GM12875 (cell line): ENCODE results near the gene TH.

Experiments
- H3K4me3 ChIP-seq: one replicate; pipeline ENCODE4 v1.5.1; 2011; ENCODE audit warnings: low read depth, low read length, control low read depth
- TF ChIP-seq, protein P1 (sequence below): IDR thresholded peaks from 2 replicates; pipeline ENCODE4 v1.5.1; 2011; ENCODE audit warnings: low read depth, mild to moderate bottlenecking, control low read depth, inconsistent platforms, low read length, moderate library complexity, borderline replicate concordance; ENCODE audit not compliant: insufficient read depth

TH gene

DNA sequence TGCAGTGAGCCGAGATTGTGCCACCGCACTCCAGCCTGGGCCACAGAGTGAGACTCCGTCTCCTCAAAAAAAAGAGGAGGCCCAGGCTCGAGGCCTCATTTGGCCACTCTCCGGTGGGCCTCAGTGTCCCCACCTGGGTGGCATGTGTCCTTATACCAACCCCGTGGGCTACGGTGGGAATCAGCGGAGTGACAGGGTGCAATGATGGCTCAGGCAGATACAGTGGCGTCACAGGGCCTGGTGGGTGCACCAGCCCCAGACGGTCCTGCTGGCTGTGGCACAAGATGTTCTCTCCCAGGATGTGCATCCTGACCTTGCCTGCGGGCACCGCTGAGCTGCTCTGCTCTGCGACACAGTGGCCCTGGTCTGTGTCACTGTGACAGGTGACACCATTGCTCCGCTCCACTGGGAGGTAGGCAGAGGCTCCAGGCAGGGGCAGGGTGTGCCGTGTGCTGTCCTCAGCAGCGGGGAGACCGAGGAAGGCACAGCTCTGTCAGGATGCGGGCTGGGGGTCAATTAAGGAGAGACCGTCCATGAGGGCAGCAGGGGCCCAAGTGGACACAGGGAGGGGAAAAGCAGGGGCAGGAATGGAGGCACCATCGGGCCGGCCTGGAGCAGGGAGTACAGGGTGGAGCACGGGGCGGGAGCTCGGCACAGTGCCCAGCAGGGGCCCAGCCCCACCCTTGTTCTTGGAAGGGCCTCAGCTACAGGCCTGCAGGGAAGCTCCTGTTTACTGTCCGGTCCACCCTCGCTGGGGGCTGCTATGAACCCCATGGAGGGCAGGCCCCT lies 21.7 kb upstream of the TH start:
- no peak overlapping the region for H3K4me3 ChIP-seq

GRCh38 chr11:2192435-2192834 lies 20.8 kb upstream of the TH start:
- TF ChIP-seq, protein P1, sequence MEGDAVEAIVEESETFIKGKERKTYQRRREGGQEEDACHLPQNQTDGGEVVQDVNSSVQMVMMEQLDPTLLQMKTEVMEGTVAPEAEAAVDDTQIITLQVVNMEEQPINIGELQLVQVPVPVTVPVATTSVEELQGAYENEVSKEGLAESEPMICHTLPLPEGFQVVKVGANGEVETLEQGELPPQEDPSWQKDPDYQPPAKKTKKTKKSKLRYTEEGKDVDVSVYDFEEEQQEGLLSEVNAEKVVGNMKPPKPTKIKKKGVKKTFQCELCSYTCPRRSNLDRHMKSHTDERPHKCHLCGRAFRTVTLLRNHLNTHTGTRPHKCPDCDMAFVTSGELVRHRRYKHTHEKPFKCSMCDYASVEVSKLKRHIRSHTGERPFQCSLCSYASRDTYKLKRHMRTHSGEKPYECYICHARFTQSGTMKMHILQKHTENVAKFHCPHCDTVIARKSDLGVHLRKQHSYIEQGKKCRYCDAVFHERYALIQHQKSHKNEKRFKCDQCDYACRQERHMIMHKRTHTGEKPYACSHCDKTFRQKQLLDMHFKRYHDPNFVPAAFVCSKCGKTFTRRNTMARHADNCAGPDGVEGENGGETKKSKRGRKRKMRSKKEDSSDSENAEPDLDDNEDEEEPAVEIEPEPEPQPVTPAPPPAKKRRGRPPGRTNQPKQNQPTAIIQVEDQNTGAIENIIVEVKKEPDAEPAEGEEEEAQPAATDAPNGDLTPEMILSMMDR, result no peak

More for the DNA sequence above, 21.7 kb upstream of the TH start:
- TF ChIP-seq, protein P1, result no peak

DNA sequence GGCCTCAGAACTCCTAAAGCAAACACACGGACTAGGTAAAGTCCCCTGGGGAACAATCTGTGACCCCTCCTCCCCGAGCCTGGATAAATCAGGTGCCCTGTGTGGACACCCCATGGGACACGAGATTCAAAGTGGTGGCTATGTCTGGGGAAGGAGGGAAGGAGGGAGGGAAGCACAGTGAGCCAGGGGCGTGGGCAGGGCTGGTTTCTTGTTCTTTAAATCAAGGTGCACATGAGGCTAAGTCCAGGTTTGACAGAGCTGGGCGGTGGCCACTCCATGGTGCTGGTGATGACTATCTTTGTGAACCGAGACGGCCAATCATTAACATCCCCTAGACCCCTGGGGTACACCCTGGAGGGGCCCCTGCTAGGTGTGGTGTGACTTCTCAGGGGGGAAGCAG lies 20.3 kb upstream of the TH start:
- H3K4me3 ChIP-seq, result no peak overlapping the region
- TF ChIP-seq, protein P1, result no peak

More at GRCh38 chr11:2192435-2192834, 20.8 kb upstream of the TH start:
- H3K4me3 ChIP-seq, result no peak overlapping the region

DNA sequence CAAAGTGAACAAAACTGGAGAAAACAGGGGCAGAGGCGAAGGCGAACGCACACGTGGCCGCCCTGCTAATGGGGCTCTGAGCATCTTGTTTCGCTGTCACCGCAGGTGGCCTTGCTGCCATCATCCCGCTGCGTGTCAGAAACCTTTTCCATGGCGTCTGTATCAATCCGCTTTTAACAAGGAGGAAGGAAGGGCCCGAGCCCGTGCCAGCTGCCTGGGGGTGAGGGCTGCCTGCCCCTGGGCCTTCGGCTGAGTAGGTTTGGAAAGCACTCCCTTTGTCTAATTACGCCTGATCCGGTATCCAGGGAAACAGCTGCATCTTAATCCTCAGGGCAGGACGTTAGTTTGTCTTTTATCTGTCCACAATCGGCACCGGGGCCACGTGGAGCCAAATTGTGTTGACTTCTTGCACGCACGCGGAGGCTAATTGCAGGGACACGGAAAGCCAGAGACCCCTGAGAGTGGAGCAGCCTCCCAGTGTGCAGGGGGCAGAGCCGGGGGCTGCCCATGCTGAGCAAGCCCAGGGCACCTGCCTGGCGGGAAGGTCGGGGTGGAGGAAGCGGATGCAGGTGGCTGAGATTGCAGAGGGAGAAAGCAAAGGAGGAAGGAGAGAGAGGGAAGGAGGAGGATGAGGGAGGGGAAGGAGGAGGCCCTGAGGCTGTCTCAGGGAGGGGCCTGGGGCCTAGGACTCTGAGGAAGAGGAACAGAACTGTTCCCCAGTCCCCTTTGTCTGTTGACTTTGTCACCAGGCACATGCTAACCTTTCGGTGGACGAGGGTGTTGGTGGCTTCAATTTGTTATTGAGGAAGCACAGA lies 19.2 kb upstream of the TH start:
- TF ChIP-seq, protein P1, result no peak
- no peak overlapping the region for H3K4me3 ChIP-seq

DNA sequence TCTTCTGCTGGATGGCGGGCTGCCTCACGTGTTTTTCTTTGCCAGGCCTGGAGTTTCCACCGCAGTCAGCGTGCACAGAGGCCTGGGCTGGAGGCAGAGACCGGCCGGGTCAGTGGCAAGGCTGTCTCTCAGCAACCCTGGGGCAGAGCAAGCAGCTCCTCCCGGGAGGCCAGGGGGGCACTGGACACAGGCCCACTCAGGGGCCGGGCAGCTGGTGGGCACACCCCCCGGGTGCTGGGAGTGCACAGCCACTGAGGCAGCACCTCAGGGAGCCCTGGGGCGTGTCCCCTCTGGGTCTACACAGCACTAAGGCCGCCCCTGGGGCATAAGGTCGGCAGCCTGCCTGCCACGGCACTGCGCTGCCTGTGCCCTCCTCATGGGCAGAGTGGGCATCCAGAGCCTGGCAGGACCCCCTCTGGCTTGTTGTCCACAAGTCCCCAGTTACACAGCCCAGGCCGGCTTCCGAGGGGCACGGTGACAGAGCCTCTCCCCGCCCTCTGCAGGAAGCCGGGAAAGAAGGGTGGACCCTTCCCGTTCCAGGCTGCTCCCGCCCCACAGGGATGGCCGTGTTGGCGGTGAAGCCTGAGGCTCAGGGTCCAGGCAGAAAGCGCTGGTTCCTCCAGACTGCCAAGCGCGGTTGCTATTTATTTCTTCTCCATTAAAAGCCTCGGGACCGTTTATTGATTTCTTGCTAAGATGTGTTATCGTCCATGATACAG lies 18.5 kb upstream of the TH start:
- no peak overlapping the region for H3K4me3 ChIP-seq
- TF ChIP-seq, protein P1, result no peak

- no peak overlapping the region for H3K4me3 ChIP-seq
- TF ChIP-seq, protein P1, result no peak
Measured at GRCh38 chr11:2188745-2189144, 17.1 kb upstream of the TH start.
